H1 (cell line): ENCODE results near the gene TMEM140. TPM values are rescaled to one million over a fixed set of nuclear protein-coding genes. Genes with fewer than 3 reads are reported as not detected.
A peak's percentile ranks its signal among the peaks of the same experiment; 100 is the strongest.

Experiments
- CBX5 ChIP-seq: fragments of 300-800, 300-1000 bp; sonication (generic); IDR thresholded peaks from 2 replicates; pipeline ENCODE4 v1.7.1; 2016; ENCODE audit warnings: antibody characterized with exemption, low read length, low read depth
- CTBP2 ChIP-seq: IDR thresholded peaks from 2 replicates; pipeline ENCODE4 v1.7.0; 2011; ENCODE audit warnings: borderline replicate concordance, mild to moderate bottlenecking, moderate library complexity, mixed read lengths, low read length; ENCODE audit not compliant: insufficient read depth, insufficient read length
- FOSL1 ChIP-seq: IDR thresholded peaks from 2 replicates; pipeline ENCODE4 v1.6.1; 2011; ENCODE audit warnings: mild to moderate bottlenecking, low read depth, low read length, moderate library complexity; ENCODE audit not compliant: insufficient read depth
- KDM4A ChIP-seq: IDR thresholded peaks from one replicate; pipeline ENCODE4 v1.7.1; 2012; ENCODE audit warnings: low read depth, mild to moderate bottlenecking, moderate library complexity, low read length, inconsistent platforms; ENCODE audit not compliant: severe bottlenecking
- KDM5A ChIP-seq: fragments of 200-600 bp; IDR thresholded peaks from 2 replicates; pipeline ENCODE4 v1.7.1; 2012; ENCODE audit warnings: mild to moderate bottlenecking, low read length, inconsistent platforms, mixed read lengths
- PHF8 ChIP-seq: fragments of 200-600 bp; sonication (generic); conservative IDR thresholded peaks from 2 replicates; pipeline ENCODE4 v1.7.1; 2012; ENCODE audit warnings: low read depth, mild to moderate bottlenecking, inconsistent platforms, low read length, moderate library complexity
- POU5F1 ChIP-seq: IDR thresholded peaks from 2 replicates; pipeline ENCODE4 v1.6.1; 2011; ENCODE audit warnings: low read depth, mild to moderate bottlenecking, low read length, moderate library complexity
- RAD21 ChIP-seq, 2 experiments: IDR thresholded peaks in 1 of 2; conservative IDR thresholded peaks in 1 of 2; 2 replicates each; pipeline ENCODE4 v1.6.1; 2011; ENCODE audit warnings: low read depth in 2 of 2, low read length in 2 of 2, improper control_type of control experiment in 1 of 2, inconsistent platforms in 1 of 2, mild to moderate bottlenecking in 1 of 2, moderate library complexity in 1 of 2
- RBBP5 ChIP-seq: IDR thresholded peaks from 2 replicates; pipeline ENCODE4 v1.7.1; 2012; ENCODE audit warnings: low read depth, mild to moderate bottlenecking, inconsistent platforms, low read length, moderate library complexity, borderline replicate concordance
- SAP30 ChIP-seq: fragments of 300-600 bp; sonication (generic); IDR thresholded peaks from 2 replicates; pipeline ENCODE4 v1.7.1; 2012; ENCODE audit warnings: low read length, moderate library complexity, mild to moderate bottlenecking, inconsistent platforms; ENCODE audit not compliant: insufficient read depth, insufficient replicate concordance
- SIN3A ChIP-seq, 2 experiments: IDR thresholded peaks in 1 of 2; conservative IDR thresholded peaks in 1 of 2; 2 replicates each; pipeline ENCODE4 v1.6.1; 2011 to 2012; ENCODE audit warnings: low read length in 2 of 2, improper control_type of control experiment in 1 of 2, low read depth in 1 of 2, mild to moderate bottlenecking in 1 of 2
- SP2 ChIP-seq: IDR thresholded peaks from 2 replicates; pipeline ENCODE4 v1.6.1; 2012; ENCODE audit warnings: mild to moderate bottlenecking, low read length, inconsistent platforms
- SP4 ChIP-seq: IDR thresholded peaks from 2 replicates; pipeline ENCODE4 v1.6.1; 2012; ENCODE audit warnings: low read length, inconsistent platforms
- TBP ChIP-seq: IDR thresholded peaks from 2 replicates; pipeline ENCODE4 v1.6.1; 2011; ENCODE audit warnings: low read depth, low read length, improper control_type of control experiment
- polyA plus RNA-seq, 7 experiments: library from polyadenylated mRNA; depleted of rRNA in 3 of 7; stranded (reverse) in 5 of 7; unstranded in 2 of 7; fragments of >200 nt in 5 of 7; fragments of 200-250 nt in 2 of 7; gene quantifications; 1 replicate in 5 of 7; 2 replicates in 1 of 7; 4 replicates in 1 of 7; pipeline versions ENCODE4 v1.2.1 to v1.2.3, GENCODE V29; 2011 to 2013; ENCODE audit warnings: missing spikeins in 2 of 7, mixed read lengths in 2 of 7
- total RNA-seq: library from RNA; stranded (reverse); fragmentation: NEBNext Ultra II Directional; extraction: Animal tissue kit (Norgen Biotek cat#: 25700); gene quantifications from 2 replicates; pipeline ENCODE4 v1.2.1, GENCODE V29; 2021
- TF ChIP-seq, protein P1 (sequence below), 3 experiments: IDR thresholded peaks; 1 replicate in 2 of 3; 2 replicates in 1 of 3; pipeline versions ENCODE4 v1.5.1 to v1.6.1; 2011; ENCODE audit warnings: low read length in 3 of 3, mild to moderate bottlenecking in 3 of 3, inconsistent platforms in 2 of 3, low read depth in 1 of 3, moderate library complexity in 1 of 3; ENCODE audit not compliant: insufficient read depth in 1 of 3; ENCODE audit errors: control extremely low read depth in 1 of 3
- TF ChIP-seq, protein P2 (sequence below): IDR thresholded peaks from 2 replicates; pipeline ENCODE4 v1.6.1; 2011; ENCODE audit warnings: low read length, improper control_type of control experiment
- TF ChIP-seq, protein P3 (sequence below): IDR thresholded peaks from 2 replicates; pipeline ENCODE4 v1.6.1; 2012; ENCODE audit warnings: inconsistent platforms
- TF ChIP-seq, protein P4 (sequence below): IDR thresholded peaks from 2 replicates; pipeline ENCODE4 v1.6.1; 2012; ENCODE audit warnings: inconsistent platforms

TMEM140 gene
- total and polyA plus RNA-seq, 2 of the 8 experiments (the other 6 are each of a cell fraction or from before 2014, with no cell fraction given): not detected

DNA sequence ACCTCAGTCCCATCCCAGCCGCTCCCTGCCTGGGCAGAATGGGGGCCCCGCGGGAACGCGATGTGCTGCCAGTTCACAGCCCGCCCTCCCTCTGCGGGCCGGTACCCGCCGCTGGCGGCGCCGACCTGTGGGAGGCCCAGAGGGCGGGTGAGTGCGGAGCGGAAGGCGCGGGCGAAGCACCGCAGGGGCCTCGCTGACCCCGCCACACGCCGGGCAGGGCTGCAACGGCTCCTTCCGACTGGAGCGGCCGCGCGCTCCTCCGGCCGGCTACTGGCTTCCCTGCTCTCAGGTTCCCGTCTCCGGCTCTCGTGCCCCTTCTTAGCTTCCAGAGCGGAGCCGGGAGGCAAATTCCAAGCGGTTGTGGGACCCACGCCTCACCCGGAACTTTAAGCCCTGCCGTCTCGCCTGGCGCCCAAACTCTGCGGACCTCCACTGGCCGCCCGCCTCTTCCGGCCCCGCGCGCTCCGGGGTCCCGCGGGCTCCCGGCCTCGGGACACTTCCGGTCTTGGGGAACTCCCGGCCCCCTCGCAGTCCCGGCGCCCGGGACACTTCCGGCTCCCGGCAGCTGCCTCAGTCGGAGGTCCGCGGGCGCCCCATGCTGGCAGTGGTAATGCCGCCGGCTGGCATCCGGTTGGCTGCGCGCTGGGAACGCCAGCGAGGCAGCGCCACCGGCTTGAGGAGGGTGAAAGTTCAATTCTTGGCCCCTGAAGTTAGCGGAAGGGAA lies 22.6 kb downstream of the TMEM140 start, which contains the start of gene CYREN (continued):
- TF ChIP-seq, protein P1, sequence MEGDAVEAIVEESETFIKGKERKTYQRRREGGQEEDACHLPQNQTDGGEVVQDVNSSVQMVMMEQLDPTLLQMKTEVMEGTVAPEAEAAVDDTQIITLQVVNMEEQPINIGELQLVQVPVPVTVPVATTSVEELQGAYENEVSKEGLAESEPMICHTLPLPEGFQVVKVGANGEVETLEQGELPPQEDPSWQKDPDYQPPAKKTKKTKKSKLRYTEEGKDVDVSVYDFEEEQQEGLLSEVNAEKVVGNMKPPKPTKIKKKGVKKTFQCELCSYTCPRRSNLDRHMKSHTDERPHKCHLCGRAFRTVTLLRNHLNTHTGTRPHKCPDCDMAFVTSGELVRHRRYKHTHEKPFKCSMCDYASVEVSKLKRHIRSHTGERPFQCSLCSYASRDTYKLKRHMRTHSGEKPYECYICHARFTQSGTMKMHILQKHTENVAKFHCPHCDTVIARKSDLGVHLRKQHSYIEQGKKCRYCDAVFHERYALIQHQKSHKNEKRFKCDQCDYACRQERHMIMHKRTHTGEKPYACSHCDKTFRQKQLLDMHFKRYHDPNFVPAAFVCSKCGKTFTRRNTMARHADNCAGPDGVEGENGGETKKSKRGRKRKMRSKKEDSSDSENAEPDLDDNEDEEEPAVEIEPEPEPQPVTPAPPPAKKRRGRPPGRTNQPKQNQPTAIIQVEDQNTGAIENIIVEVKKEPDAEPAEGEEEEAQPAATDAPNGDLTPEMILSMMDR (IDR thresholded peaks at IDR 0.05; ENCODE audit: control extremely low read depth in 1 of 3, insufficient read depth in 1 of 3, low read depth in 1 of 3, low read length in 3 of 3): peak in 2 of 3 experiments; percentile 13 to 43; a peak in 3 of 4 replicates
- TF ChIP-seq KDM5A (no peak), KDM4A (no peak), SP4 (0 out of 2 replicates have a peak, but pooled peaks have one; percentile 61), SAP30 (no peak), CBX5 (no peak), TBP (peak; percentile 53; the same call in 1 of the 2 replicates), RBBP5 (no peak), CTBP2 (no peak), SIN3A (conservative IDR thresholded peaks at IDR 0.05 in 1 of 2, IDR thresholded peaks at IDR 0.05 in 1 of 2; ENCODE audit: low read depth in 1 of 2, low read length in 2 of 2) (peak in 1 of 2 experiments; percentile 54; a peak in 2 of 4 replicates), PHF8 (peak; percentile 91), POU5F1 (no peak), RAD21 (IDR thresholded peaks at IDR 0.05 in 1 of 2, conservative IDR thresholded peaks at IDR 0.05 in 1 of 2; ENCODE audit: low read depth in 2 of 2, low read length in 2 of 2) (peak; percentile 26 to 53; a peak in 3 of 4 replicates), FOSL1 (no peak), SP2 (no peak)
- TF ChIP-seq, protein P2, sequence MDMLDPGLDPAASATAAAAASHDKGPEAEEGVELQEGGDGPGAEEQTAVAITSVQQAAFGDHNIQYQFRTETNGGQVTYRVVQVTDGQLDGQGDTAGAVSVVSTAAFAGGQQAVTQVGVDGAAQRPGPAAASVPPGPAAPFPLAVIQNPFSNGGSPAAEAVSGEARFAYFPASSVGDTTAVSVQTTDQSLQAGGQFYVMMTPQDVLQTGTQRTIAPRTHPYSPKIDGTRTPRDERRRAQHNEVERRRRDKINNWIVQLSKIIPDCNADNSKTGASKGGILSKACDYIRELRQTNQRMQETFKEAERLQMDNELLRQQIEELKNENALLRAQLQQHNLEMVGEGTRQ: no peak
- TF ChIP-seq, protein P3, sequence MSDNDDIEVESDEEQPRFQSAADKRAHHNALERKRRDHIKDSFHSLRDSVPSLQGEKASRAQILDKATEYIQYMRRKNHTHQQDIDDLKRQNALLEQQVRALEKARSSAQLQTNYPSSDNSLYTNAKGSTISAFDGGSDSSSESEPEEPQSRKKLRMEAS: no peak; the same call in 1 of the 2 replicates
- TF ChIP-seq, protein P4, sequence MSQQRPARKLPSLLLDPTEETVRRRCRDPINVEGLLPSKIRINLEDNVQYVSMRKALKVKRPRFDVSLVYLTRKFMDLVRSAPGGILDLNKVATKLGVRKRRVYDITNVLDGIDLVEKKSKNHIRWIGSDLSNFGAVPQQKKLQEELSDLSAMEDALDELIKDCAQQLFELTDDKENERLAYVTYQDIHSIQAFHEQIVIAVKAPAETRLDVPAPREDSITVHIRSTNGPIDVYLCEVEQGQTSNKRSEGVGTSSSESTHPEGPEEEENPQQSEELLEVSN: peak; percentile 64
